Measurements from ENCODE around the gene MAGI2. TPM values are rescaled to one million over a fixed set of nuclear protein-coding genes. Genes with fewer than 3 reads are reported as not detected.

The MAGI2 gene
- total RNA-seq, 1 donor from 2014 or later: 0.38 TPM

DNA sequence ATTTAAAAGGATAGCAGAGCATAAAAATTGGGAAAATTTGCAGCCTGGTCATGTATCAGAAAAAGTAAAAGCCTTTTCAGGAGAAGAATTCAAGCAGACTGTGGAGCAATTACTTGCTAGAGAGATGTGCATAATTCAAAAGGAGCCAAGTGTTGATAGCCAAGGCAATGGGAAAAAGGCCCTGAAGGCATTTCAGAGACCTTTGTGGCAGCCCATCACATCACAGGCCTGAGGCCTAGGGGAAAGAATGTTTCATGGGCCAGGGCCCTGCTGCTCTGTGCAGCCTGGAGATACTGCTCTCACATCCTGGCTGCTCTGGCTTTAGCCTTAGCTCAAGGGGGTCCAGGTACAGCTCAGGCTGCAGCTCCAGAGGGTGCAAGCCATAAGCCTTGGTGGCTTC is 152.9 kb downstream of the MAGI2 start:
- ChIA-PET POLR2A (no interaction called here), CTCF (no interaction called here)
- Mint-ChIP-seq H3K4me1 (no peaks in the 10 kb centered on the region), H3K27me3 (no peaks in the 10 kb centered on the region), H3K27ac (no peak overlapping the region), H3K9me3 (peaks cover 3% of the 10 kb centered on the region), H3K36me3 (ENCODE audit: low read depth) (no peaks in the 10 kb centered on the region), H3K4me3 (no peak overlapping the region)
- ATAC-seq (ENCODE audit: low read depth) (no peak), DNase-seq (no peak)
- intact Hi-C loops (cut with micrococcal nuclease): no loop called here
- TF ChIP-seq, protein P1, sequence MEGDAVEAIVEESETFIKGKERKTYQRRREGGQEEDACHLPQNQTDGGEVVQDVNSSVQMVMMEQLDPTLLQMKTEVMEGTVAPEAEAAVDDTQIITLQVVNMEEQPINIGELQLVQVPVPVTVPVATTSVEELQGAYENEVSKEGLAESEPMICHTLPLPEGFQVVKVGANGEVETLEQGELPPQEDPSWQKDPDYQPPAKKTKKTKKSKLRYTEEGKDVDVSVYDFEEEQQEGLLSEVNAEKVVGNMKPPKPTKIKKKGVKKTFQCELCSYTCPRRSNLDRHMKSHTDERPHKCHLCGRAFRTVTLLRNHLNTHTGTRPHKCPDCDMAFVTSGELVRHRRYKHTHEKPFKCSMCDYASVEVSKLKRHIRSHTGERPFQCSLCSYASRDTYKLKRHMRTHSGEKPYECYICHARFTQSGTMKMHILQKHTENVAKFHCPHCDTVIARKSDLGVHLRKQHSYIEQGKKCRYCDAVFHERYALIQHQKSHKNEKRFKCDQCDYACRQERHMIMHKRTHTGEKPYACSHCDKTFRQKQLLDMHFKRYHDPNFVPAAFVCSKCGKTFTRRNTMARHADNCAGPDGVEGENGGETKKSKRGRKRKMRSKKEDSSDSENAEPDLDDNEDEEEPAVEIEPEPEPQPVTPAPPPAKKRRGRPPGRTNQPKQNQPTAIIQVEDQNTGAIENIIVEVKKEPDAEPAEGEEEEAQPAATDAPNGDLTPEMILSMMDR (IDR thresholded peaks at IDR 0.05): no peak

DNA sequence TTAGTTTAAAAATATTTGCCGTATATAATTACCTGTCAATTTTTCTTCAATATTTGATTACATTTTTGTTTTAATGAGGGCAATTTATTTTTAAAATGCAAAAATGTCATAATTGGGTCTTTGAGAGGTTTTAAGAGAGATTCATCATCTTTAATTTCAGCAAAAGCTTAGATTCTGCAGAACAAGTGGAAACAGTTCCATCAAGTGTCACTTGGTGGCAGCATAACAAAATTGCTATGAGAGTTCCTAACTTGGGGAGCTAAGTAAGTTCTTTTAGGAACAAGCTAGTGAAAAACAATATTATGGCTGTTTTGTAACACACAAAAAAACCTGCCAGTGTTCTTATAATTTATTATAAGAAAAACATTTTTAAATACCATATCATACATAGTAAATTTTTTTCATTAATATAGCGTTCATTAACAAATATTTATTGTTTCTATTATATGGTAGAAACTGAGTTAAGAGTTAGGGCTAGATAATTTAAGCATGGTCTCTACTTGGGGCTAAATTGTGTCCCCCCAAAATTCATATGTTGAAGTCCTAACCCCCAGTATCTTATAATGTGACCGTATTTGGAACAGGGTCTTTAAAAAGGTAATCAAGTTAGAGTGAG is 155.2 kb downstream of the MAGI2 start:
- TF ChIP-seq, protein P1 (IDR thresholded peaks at IDR 0.05): no peak
- CTCF ChIA-PET: no interaction called here
- Mint-ChIP-seq H3K9me3 (peaks cover 3% of the 10 kb centered on the region), H3K36me3 (ENCODE audit: low read depth) (no peaks in the 10 kb centered on the region), H3K4me1 (no peaks in the 10 kb centered on the region), H3K27ac (no peak overlapping the region), H3K4me3 (no peak overlapping the region), H3K27me3 (no peaks in the 10 kb centered on the region)
- intact Hi-C loops (cut with micrococcal nuclease): no loop called here
- ATAC-seq (ENCODE audit: low read depth) (no peak), DNase-seq (no peak)
- POLR2A ChIA-PET: no interaction called here

DNA sequence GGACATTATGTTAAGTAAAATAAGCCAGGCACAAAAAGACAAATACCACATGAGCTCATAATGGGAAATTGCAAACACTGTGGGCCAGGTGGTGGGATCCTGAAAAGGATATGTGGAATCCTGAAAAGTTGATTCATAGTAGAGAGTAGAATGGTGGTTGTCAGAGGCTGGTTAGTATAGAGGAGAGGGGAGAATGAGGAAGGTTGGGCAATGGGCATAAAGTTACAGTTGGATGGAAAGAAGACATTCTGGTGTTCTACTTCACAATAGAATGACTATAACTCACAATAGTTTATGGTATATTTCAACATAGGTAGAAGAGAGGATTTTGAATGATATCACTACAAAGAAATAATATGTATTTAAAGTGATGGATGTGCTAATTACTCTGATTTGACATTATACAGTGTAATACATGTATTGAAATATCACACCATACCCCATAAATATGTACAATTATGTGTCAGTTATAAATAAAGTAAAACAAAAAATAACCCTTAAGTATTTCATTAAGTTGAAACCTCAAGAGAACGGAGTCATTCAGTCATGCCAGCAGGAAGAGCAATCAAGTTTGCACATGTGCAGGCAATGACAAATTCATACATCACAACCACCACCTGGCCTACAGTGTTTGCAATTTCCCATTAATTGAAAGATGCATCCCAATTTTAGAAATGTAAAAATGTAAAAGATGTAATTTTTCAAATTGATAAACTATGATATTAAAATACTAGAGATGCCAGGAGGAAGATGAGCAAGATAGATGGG is 156.7 kb downstream of the MAGI2 start:
- intact Hi-C loops (cut with micrococcal nuclease): no loop called here
- H3K4me1 Mint-ChIP-seq: no peaks in the 10 kb centered on the region
- H3K27ac Mint-ChIP-seq: no peak overlapping the region
- TF ChIP-seq, protein P1 (IDR thresholded peaks at IDR 0.05): no peak
- ChIA-PET CTCF (no interaction called here), POLR2A (no interaction called here)
- H3K36me3 Mint-ChIP-seq (ENCODE audit: low read depth): no peaks in the 10 kb centered on the region
- H3K4me3 Mint-ChIP-seq: no peak overlapping the region
- no peak for DNase-seq
- peaks cover 3% of the 10 kb centered on the region for H3K9me3 Mint-ChIP-seq
- H3K27me3 Mint-ChIP-seq: no peaks in the 10 kb centered on the region
- no peak for ATAC-seq (ENCODE audit: low read depth)

DNA sequence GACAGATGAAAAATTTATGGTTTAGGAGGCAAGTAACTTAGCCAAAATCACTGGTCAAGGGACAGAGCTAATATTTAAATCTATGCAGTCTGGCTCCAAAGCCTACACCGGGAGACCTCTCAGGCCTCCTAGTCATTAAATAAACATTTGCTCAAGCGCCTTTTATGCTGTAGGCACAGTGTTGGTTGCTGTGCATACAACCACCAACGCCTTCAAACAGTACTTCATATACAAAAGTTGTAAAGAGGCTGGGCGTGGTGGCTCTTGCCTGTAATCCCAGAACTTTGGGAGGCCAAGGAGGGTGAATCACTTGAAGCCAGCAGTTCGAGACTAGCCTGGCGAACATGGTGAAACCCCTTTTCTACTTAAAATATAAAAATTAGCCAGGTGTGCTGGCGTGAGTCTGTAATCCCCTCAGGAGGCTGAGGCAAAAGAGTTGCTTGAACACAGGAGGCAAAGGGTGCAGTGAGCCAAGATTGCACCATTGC is 159.8 kb downstream of the MAGI2 start:
- Mint-ChIP-seq H3K27ac (no peak overlapping the region), H3K4me1 (no peaks in the 10 kb centered on the region), H3K9me3 (no peaks in the 10 kb centered on the region), H3K4me3 (no peak overlapping the region), H3K36me3 (ENCODE audit: low read depth) (no peaks in the 10 kb centered on the region), H3K27me3 (no peaks in the 10 kb centered on the region)
- no peak for ATAC-seq (ENCODE audit: low read depth)
- ChIA-PET CTCF (no interaction called here), POLR2A (no interaction called here)
- DNase-seq: no peak
- intact Hi-C loops (cut with micrococcal nuclease): no loop called here
- TF ChIP-seq, protein P1 (IDR thresholded peaks at IDR 0.05): no peak

DNA sequence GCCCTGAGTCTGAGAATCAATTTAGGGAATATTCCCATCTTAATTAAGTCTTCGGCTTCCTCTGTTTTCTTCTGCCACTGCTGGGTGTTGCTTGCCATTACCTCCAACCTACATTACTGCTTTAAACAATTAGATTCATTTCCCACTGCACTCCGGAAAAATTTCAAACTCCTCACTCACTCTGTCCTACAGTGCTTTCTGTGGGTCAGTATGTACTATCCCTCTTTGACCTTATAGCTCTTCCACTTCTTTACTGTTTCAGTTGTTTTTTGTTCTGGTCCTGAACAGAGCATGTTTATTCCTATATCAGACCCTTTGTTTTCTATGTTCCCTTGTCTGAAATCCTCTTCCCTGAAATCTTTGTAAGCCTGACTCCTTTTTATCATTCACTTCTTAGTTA is 160.6 kb downstream of the MAGI2 start:
- no peaks in the 10 kb centered on the region for H3K4me1 Mint-ChIP-seq
- no peak overlapping the region for H3K27ac Mint-ChIP-seq
- CTCF ChIA-PET: no interaction called here
- TF ChIP-seq, protein P1 (IDR thresholded peaks at IDR 0.05): no peak
- ATAC-seq (ENCODE audit: low read depth) (no peak), DNase-seq (no peak)
- H3K9me3 Mint-ChIP-seq: no peaks in the 10 kb centered on the region
- POLR2A ChIA-PET: no interaction called here
- intact Hi-C loops (cut with micrococcal nuclease): no loop called here
- H3K27me3 Mint-ChIP-seq: no peaks in the 10 kb centered on the region
- no peak overlapping the region for H3K4me3 Mint-ChIP-seq
- H3K36me3 Mint-ChIP-seq (ENCODE audit: low read depth): no peaks in the 10 kb centered on the region

All from activated B cell treated with CpG ODN at 0.5 μM for 24 hours (primary cell).